SK-N-SH (cell line): Measurements from ENCODE around the gene RHOT1. TPM values are rescaled to one million over a fixed set of nuclear protein-coding genes. Genes with fewer than 3 reads are reported as not detected.
"Not testable (repeated sequence)": the region's sequence is repeated elsewhere in the genome, so short reads cannot be mapped to it uniquely, and the experiment has no call there.

Experiments
- CTCF ChIA-PET: fragments of 300-600, 350-600 bp; formaldehyde crosslinking; extraction: SDS; loops from one replicate; lab custom pipeline; 2021; lab: Yijun Ruan, JAX
- POLR2A ChIA-PET: fragments of 350-600 bp; sonication (Branson Sonifier 250); formaldehyde crosslinking; extraction: SDS; loops from one replicate; lab custom pipeline; 2020; ENCODE audit warnings: antibody characterized with exemption, inconsistent platforms; lab: Yijun Ruan, JAX
- DNase-seq: peaks from one replicate; pipeline ENCODE4 v3.0.0; 2012
- H2AFZ ChIP-seq: fragments of 200-600 bp; sonication (generic); 2 replicates; pipeline ENCODE4 v1.8.1; 2016; ENCODE audit warnings: antibody characterized with exemption, mild to moderate bottlenecking, low read depth
- H3F3A ChIP-seq: fragments of 200-600 bp; sonication (generic); replicated peaks from 2 replicates; pipeline ENCODE3; 2016; ENCODE audit warnings: antibody characterized with exemption, mild to moderate bottlenecking; ENCODE audit not compliant: insufficient read depth
- H3K27ac ChIP-seq, 2 experiments: fragments of 200-500 bp in 1 of 2; fragments of 200-600 bp in 1 of 2; sonication (Bioruptor generic) in 1 of 2; sonication (generic), shearing (Covaris generic) in 1 of 2; 2 replicates each; pipeline versions ENCODE4 v1.5.1 to v1.6.1; 2014 to 2016; ENCODE audit warnings: low read depth in 2 of 2, inconsistent platforms in 1 of 2, low read length in 1 of 2, mild to moderate bottlenecking in 1 of 2, mixed read lengths in 1 of 2
- H3K27me3 ChIP-seq: fragments of 200-600 bp; sonication (generic), shearing (Covaris generic); 2 replicates; pipeline ENCODE4 v1.6.1; 2016; ENCODE audit warnings: mixed run types; ENCODE audit not compliant: insufficient read depth
- H3K36me3 ChIP-seq, 2 experiments: fragments of 200-500 bp in 1 of 2; fragments of 200-600 bp in 1 of 2; sonication (Bioruptor generic) in 1 of 2; sonication (generic) in 1 of 2; replicated peaks in 1 of 2; 2 replicates each; pipeline versions ENCODE3 to v1.5.1; 2014 to 2016; ENCODE audit warnings: low read length in 1 of 2, mild to moderate bottlenecking in 1 of 2; ENCODE audit not compliant: insufficient read depth in 2 of 2, control insufficient read depth in 1 of 2
- H3K4me1 ChIP-seq, 2 experiments: fragments of 200-500 bp in 1 of 2; fragments of 200-600 bp in 1 of 2; sonication (Bioruptor generic) in 1 of 2; sonication (generic), shearing (Covaris generic) in 1 of 2; 2 replicates each; pipeline versions ENCODE4 v1.5.1 to v1.6.1; 2014 to 2016; ENCODE audit warnings: low read depth in 1 of 2, low read length in 1 of 2, mixed run types in 1 of 2; ENCODE audit not compliant: insufficient read depth in 2 of 2, control insufficient read depth in 1 of 2
- H3K4me2 ChIP-seq: fragments of 200-600 bp; sonication (generic), shearing (Covaris generic); 2 replicates; pipeline ENCODE4 v1.6.1; 2017; ENCODE audit warnings: mixed run types
- H3K4me3 ChIP-seq, 2 experiments: fragments of 200-500 bp in 1 of 2; fragments of 200-600 bp in 1 of 2; sonication (Bioruptor generic) in 1 of 2; sonication (generic), shearing (Covaris generic) in 1 of 2; 2 replicates each; pipeline versions ENCODE4 v1.5.1 to v1.8.1; 2014 to 2016; ENCODE audit warnings: low read depth in 2 of 2, inconsistent platforms in 1 of 2, low read length in 1 of 2, mild to moderate bottlenecking in 1 of 2, mixed read lengths in 1 of 2, moderate library complexity in 1 of 2
- H3K79me2 ChIP-seq: fragments of 200-600 bp; sonication (generic); 2 replicates; pipeline ENCODE4 v1.8.1; 2017; ENCODE audit warnings: mild to moderate bottlenecking; ENCODE audit not compliant: insufficient read depth
- H3K9ac ChIP-seq: fragments of 200-600 bp; sonication (generic); 2 replicates; pipeline ENCODE4 v1.6.1; 2017; ENCODE audit warnings: mixed run types
- H3K9me2 ChIP-seq: fragments of 200-600 bp; sonication (generic); 2 replicates; pipeline ENCODE4 v1.6.1; 2017; ENCODE audit warnings: mixed run types
- H3K9me3 ChIP-seq: fragments of 200-600 bp; sonication (generic); 2 replicates; pipeline ENCODE4 v1.6.1; 2017; ENCODE audit warnings: mixed run types, mild to moderate bottlenecking, moderate library complexity
- H4K20me1 ChIP-seq: fragments of 200-600 bp; sonication (generic); 2 replicates; pipeline ENCODE4 v1.6.1; 2017; ENCODE audit warnings: mild to moderate bottlenecking, mixed run types; ENCODE audit not compliant: insufficient read depth
- ELF1 ChIP-seq: IDR thresholded peaks from 2 replicates; pipeline ENCODE4 v1.4.0; 2012
- FOXJ3 ChIP-seq: sonication (generic); formaldehyde crosslinking; IDR thresholded peaks from 2 replicates; pipeline ENCODE4 v1.5.1; 2020; ENCODE audit warnings: mild to moderate bottlenecking, missing genetic modification reagents
- GABPA ChIP-seq: IDR thresholded peaks from 2 replicates; pipeline ENCODE4 v1.4.0; 2012; ENCODE audit warnings: low read depth, mild to moderate bottlenecking
- GATA2 ChIP-seq: sonication (generic); formaldehyde crosslinking; IDR thresholded peaks from 2 replicates; pipeline ENCODE4 v1.5.0; 2020; ENCODE audit warnings: mild to moderate bottlenecking, missing genetic modification reagents
- MXI1 ChIP-seq: IDR thresholded peaks from 2 replicates; pipeline ENCODE4 v1.6.1; 2012; ENCODE audit warnings: mild to moderate bottlenecking, low read depth, low read length, improper control_type of control experiment
- NFIC ChIP-seq: IDR thresholded peaks from 2 replicates; pipeline ENCODE4 v1.4.0; 2012; ENCODE audit warnings: borderline replicate concordance
- NRF1 ChIP-seq: IDR thresholded peaks from 2 replicates; pipeline ENCODE4 v1.6.1; 2012; ENCODE audit warnings: low read depth, mild to moderate bottlenecking, low read length
- POLR2AphosphoS5 ChIP-seq: IDR thresholded peaks from 2 replicates; pipeline ENCODE4 v1.6.1; 2012; ENCODE audit warnings: low read depth, low read length
- RXRA ChIP-seq: IDR thresholded peaks from 2 replicates; pipeline ENCODE4 v1.4.0; 2012; ENCODE audit warnings: low read depth, mild to moderate bottlenecking, borderline replicate concordance
- SIN3A ChIP-seq: IDR thresholded peaks from 2 replicates; pipeline ENCODE4 v1.6.1; 2012; ENCODE audit warnings: low read depth, mild to moderate bottlenecking, low read length, moderate library complexity, borderline replicate concordance
- SMC3 ChIP-seq: IDR thresholded peaks from 2 replicates; pipeline ENCODE4 v1.6.1; 2012; ENCODE audit warnings: low read depth, low read length, improper control_type of control experiment
- TAF1 ChIP-seq: IDR thresholded peaks from 2 replicates; pipeline ENCODE4 v1.6.1; 2012; ENCODE audit warnings: low read depth, mild to moderate bottlenecking, low read length, moderate library complexity, borderline replicate concordance
- YY1 ChIP-seq: IDR thresholded peaks from 2 replicates; pipeline ENCODE4 v1.4.0; 2012; ENCODE audit warnings: low read depth, mild to moderate bottlenecking
- WGBS: methylation state at CpG from one replicate; pipeline ENCODE4 v1.1.6; 2017; ENCODE audit warnings: low lambda C conversion rate; 5-methylcytosine and 5-hydroxymethylcytosine counted together
- polyA plus RNA-seq, 3 experiments: library from polyadenylated mRNA; depleted of rRNA; stranded (reverse); fragments of >200 nt; gene quantifications; 2 replicates each; pipeline ENCODE4 v1.2.3, GENCODE V29; 2012
- TF ChIP-seq, protein P1 (sequence below): IDR thresholded peaks from 2 replicates; pipeline ENCODE4 v1.4.0; 2012; ENCODE audit warnings: low read depth, borderline replicate concordance
- TF ChIP-seq, protein P2 (sequence below): fragments of 150-350 bp; IDR thresholded peaks from 2 replicates; pipeline ENCODE4 v1.6.1; 2017; ENCODE audit warnings: antibody characterized with exemption, low read length, low read depth, borderline replicate concordance
- TF ChIP-seq, protein P3 (sequence below): IDR thresholded peaks from 2 replicates; pipeline ENCODE4 v1.4.0; 2012; ENCODE audit warnings: low read depth

RHOT1 gene
- polyA plus RNA-seq, 1 of the 3 experiments (the other 2 are of a cell fraction) = 25.0 TPM

DNA sequence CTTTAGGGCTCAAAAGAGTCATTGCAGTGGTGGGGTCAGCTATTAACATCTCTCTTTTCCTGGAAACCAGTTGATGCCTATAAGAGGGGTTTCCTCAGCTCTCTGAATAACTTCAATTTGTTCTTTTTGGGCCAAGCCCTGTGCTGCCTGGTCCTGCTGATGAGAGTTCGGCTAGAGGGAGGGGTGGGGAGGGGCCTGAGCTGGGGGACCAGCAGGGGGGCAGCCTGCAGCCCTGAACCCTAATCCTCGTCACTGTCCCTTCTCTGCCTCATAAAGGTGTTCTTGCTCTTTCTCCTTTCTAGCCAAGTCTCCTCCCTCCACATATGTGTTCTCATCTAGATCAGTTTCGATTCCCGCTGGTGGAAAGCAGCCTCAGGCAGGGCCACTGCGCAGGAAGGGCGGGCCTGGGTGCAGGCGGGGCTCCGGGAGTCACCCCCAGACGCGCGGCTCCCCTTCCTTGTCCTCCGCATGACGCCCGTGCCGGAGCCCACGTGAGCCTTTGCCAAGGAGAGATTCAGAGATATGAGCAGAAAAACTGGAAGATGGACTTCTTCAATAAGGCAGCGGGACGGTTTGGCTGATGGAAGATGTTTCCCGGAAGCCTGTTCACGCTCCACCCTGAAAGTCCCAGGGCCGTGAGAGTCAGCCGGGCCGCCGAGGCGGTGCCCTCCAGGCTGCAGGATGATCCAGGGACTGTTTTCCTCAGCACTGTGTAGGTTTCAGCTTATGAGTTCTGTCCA, 15.0 kb upstream of the RHOT1 start:
- Histone ChIP-seq H3K9me2 (no peaks in the 10 kb centered on the region), H3K4me1 (peaks cover 0 to 13% of the 10 kb centered on the region in 2 experiments; a peak in 1 of 4 replicates), H3K79me2 (no peaks in the 10 kb centered on the region), H3K36me3 (no peaks in the 10 kb centered on the region), H3K27ac (peak overlapping the region; percentile 79 to 87), H4K20me1 (no peaks in the 10 kb centered on the region), H3F3A (peaks cover 21% of the 10 kb centered on the region), H3K9me3 (no peaks in the 10 kb centered on the region), H3K4me3 (peak overlapping the region; percentile 57 to 78), H3K9ac (peak overlapping the region; percentile 72), H3K4me2 (peak overlapping the region; percentile 86), H2AFZ (peak overlapping the region; percentile 94), H3K27me3 (no peaks in the 10 kb centered on the region)
- WGBS = 0% methylated on average over 18 of the region's 25 CpGs
- ChIA-PET CTCF (interaction anchor here (1.6 to 2.5 kb wide), 3 partner anchors 9 to 120 kb away, joined by 7 to 19 read pairs (median 18); partner anchors contain the start of gene LRRC37B), POLR2A (interaction anchor here (0.7 kb wide), 1 partner anchor 15 kb away, joined by 3 read pairs; the partner anchor contains the start of gene RHOT1)
- peak; percentile 57 for TF ChIP-seq ELF1
- peak; percentile 76 for TF ChIP-seq GATA2
- peak; percentile 15; the same call in 1 of the 2 replicates for TF ChIP-seq SMC3
- 0 out of 2 replicates have a peak, but pooled peaks have one; percentile 38 for TF ChIP-seq GABPA
- TF ChIP-seq, protein P1, sequence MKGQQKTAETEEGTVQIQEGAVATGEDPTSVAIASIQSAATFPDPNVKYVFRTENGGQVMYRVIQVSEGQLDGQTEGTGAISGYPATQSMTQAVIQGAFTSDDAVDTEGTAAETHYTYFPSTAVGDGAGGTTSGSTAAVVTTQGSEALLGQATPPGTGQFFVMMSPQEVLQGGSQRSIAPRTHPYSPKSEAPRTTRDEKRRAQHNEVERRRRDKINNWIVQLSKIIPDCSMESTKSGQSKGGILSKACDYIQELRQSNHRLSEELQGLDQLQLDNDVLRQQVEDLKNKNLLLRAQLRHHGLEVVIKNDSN = peak; percentile 72
- TF ChIP-seq POLR2AphosphoS5 = peak; percentile 74; the same call in 1 of the 2 replicates
- 0 out of 2 replicates have a peak, but pooled peaks have one; percentile 20 for TF ChIP-seq TAF1
- peak; percentile 68 for TF ChIP-seq NRF1
- no peak for TF ChIP-seq RXRA
- TF ChIP-seq NFIC = no peak
- 0 out of 2 replicates have a peak, but pooled peaks have one; percentile 51 for TF ChIP-seq YY1
- TF ChIP-seq MXI1 = peak; percentile 82
- TF ChIP-seq, protein P2, sequence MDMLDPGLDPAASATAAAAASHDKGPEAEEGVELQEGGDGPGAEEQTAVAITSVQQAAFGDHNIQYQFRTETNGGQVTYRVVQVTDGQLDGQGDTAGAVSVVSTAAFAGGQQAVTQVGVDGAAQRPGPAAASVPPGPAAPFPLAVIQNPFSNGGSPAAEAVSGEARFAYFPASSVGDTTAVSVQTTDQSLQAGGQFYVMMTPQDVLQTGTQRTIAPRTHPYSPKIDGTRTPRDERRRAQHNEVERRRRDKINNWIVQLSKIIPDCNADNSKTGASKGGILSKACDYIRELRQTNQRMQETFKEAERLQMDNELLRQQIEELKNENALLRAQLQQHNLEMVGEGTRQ = peak; percentile 44
- peak; percentile 70; the same call in 1 of the 2 replicates for TF ChIP-seq SIN3A
- TF ChIP-seq FOXJ3 (CRISPR knock-in tag) = no peak
- TF ChIP-seq, protein P3, sequence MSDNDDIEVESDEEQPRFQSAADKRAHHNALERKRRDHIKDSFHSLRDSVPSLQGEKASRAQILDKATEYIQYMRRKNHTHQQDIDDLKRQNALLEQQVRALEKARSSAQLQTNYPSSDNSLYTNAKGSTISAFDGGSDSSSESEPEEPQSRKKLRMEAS = peak; percentile 94
- DNase-seq = peak; percentile 80

DNA sequence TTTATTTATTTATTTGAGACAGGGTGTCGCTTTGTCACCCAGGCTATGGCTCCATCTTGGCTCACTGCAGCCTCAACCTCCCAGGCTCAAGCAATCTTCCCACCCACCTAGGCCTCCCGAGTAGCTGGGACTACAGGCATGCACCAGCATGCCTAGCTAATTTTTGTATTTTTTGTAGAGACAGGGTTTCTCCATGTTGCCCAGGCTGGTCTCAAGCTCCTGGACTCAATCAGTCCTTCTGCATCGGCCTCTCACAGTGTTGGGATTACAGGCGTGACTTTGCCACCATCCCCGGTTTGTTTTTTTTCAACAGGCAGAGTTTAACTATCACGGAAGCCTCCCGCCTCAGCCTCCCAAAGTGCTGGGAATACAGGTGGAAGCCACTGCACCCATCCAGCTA, 13.8 kb upstream of the RHOT1 start:
- H3K27ac ChIP-seq, DNase-seq, H2AFZ ChIP-seq, POLR2A ChIA-PET, H3K79me2 ChIP-seq, H3K27me3 ChIP-seq, H3K9me2 ChIP-seq, H3K36me3 ChIP-seq, H3K9me3 ChIP-seq, H4K20me1 ChIP-seq: not testable (repeated sequence)
- H3K4me2 ChIP-seq = peak overlapping the region; percentile 86
- 81% methylated on average over 7 of the region's 7 CpGs for WGBS
- H3K9ac ChIP-seq = peak overlapping the region; percentile 72
- CTCF ChIA-PET = interaction anchor here (0.9 to 2.5 kb wide), 4 partner anchors 8 to 121 kb away, joined by 3 to 19 read pairs (median 12); partner anchors contain the start of gene LRRC37B
- H3K4me3 ChIP-seq = peak overlapping the region; percentile 57 to 78; a peak in 3 of 4 replicates
- peaks cover 21% of the 10 kb centered on the region for H3F3A ChIP-seq
- H3K4me1 ChIP-seq = peaks cover 0 to 13% of the 10 kb centered on the region in 2 experiments; a peak in 1 of 4 replicates
